ENCODE measurements around the gene ADAMTS18.

Gene ADAMTS18

DNA sequence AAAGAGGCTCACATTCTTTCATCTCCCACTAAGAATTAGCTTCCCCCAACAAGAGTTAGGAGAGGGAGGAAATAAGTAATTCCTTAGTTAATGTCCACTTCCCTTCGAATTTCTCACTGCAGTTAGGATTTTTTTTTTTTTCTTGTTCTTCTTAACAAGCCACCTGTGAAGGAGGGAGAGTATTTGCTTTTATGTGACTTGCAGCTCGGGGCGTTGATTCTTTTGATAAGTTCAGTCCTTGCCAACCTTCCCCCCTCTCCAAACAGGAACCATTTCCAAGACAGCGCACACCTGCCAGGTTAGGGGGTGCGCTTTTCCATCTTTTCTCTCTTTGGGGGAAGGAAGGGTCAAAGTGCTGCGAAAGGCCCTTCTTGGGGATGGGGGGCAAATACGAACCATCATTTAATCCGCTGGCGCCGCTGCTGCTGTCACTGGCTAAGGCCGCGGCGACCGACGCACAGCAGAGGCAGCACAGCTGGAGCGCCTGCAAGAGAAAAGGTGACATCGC, 758 bp downstream of the ADAMTS18 start:
- no peak for DNase-seq

DNA sequence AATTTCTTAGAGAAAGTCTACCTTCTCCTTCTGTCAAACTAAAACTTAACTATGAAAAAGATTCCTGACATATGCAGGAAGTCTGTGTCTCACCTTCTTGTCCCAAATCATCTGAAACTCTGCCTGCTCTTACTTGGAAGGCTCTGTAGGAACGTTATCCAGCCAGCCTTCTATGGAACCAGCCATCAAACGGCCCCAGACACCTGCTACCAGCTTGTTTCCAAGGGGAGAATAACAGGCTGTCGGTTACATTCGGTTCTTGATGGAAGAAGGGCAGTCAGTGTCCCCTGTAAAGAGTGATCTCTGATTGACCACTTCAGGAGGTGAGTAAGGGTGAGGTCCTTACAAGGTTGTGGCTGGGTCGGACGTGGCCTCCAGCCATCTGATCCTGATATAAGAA, 1.7 kb downstream of the ADAMTS18 start:
- no peak for DNase-seq

DNA sequence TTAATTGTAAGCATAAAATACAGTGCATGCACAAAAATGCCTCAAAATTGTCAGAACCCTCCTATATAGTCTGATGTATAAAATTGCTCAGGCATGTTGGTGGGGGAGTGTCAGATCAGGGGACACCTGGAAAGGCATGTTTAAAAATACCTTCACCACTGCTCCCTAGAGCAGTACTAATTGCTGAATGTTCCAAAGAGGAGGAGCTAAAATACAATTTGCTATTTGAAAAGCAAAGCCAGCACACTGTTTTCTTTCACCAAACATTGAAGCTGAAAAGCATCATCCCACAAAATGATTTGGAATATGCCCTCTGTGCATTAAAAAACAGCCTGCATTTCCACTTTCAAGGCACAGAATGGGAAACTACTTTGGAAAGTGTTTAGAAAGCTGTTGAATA, 2.6 kb downstream of the ADAMTS18 start:
- no peak for DNase-seq

GRCh38 chr16:77430787-77431585, 3.8 kb downstream of the ADAMTS18 start:
- DNase-seq = no peak

DNA sequence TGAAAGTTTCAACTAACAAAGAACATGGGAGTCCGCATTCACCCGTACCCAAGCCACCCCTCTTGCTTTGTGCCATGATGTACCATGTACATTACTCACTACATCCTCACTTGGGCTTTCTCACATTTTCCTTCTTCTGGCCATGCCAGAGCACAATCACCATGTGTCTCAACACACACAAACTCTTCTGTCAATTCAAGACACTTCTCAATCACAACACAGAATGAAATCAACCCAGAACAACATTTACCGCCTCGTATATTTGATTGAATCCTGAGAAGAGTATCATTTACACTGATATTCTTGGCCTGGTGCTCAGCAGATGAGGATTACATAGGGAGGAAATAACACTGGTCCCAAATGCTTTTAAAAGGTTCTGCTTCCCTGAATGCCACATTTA, 4.5 kb downstream of the ADAMTS18 start:
- no peak for DNase-seq

- no peak for DNase-seq
Observed at GRCh38 chr16:77424871-77425604, 9.8 kb downstream of the ADAMTS18 start.

DNA sequence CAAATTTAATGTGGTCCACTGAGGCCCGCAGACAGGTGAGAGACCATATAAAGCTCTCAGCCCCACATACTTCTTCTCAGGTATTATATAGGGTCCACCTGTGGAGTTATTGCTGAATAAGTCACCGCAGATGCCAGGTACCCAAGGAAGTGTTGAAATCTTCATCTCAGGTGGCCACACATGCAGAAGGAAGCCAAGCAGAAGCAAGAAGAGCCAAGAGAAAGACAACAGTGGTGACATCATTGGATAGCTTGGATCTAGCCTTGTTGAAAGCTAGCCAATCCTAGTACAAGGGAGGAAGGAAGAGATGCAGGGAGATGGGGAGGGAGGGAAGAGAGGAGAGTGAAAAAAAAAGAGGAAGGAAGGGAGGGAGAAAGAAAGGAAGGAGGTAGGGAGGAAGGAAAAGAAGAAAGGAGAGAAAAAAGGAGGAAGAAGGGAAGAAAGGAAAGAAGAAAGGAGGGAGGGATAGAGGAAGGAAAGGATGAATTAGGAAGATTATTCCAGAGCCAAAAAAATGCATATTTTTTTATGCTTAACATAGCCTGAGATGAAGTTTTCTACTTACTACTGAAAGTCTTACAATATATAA, 12.5 kb downstream of the ADAMTS18 start:
- no peak for DNase-seq

DNA sequence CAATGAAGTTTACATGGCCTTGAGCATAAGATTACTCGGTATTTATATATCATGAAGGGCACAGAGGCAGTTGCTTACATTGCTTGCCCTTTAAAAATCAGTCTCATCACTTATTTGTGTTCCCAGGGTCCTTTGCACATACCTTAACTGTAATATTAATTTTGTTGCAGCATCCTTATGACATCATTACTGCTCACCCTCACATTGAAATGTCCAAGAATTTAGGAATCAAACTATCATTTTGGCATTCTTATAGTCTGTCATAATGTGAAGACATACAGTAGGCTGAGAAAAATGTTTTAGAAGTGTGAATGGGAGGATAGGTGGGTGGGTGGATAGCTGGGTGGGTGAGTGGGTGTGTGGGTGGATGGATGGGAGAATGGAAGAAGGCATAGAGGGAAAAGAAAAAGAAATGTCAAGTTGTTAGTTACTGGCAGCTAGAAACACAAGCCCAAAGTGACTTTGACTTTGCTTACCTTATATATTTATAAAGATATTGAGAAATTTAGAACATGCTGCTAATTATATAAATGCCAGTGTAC, 17.8 kb downstream of the ADAMTS18 start:
- DNase-seq = no peak

DNA sequence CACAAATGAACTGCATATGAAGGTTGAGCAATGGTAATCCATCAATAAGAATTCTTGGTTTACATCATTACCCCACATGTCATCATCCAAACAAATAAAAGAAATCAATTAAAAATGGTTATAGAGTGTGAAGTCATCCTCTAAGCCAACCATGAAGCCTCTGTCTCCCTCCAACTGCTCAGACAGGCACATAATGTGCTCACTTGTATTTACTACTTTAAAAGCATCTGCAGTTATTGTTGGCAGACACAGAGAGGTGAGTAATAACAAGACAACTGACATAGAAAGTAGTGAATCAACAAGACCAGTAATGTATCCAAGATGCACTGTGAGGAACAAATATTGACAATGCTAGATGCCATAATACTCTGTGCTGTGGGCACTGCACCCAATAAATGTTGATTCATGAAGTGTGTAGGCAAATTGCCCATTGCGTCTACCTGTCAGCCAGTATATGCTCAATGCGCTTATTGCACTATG, 20.0 kb downstream of the ADAMTS18 start:
- no peak for DNase-seq

DNA sequence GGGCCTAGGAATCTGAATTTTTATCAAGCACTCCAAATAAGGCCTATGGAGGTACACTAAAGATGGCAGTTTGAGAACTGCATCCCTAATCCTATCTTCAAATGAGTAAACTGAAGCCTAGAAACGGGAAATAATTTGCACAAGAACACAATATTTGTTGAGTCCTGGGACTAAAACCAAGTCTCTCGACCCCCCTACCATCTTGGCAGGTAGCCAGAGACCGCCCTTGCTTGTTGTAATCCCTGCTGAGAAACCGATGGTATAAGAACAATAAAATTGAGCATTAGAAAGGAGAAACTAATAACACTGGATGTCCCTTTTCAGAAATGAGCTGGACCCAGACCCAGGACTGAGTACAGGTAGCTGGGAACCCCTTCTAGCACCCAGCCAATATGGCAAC, 24.4 kb downstream of the ADAMTS18 start:
- DNase-seq = no peak

DNA sequence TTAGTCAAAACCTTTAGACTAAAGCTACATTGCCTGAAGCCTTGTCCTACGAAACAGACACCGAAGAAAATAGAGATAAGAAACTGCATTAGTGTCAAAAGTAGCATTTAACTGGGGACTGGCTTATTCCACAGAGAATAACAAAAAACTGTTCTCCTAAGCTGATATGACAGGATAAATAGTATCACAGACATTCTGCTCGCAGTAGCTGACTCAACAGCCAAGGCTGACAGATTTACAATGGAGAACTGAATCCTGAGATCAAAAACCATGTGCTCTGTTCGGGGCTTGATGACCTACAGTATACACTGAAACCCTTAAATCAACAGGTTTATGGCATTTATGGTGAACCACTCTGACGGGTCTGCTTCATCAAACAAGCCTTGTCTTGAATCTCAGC, 25.5 kb downstream of the ADAMTS18 start:
- DNase-seq = no peak

- no peak for DNase-seq
Observed at GRCh38 chr16:77408607-77409006, 26.2 kb downstream of the ADAMTS18 start.

DNA sequence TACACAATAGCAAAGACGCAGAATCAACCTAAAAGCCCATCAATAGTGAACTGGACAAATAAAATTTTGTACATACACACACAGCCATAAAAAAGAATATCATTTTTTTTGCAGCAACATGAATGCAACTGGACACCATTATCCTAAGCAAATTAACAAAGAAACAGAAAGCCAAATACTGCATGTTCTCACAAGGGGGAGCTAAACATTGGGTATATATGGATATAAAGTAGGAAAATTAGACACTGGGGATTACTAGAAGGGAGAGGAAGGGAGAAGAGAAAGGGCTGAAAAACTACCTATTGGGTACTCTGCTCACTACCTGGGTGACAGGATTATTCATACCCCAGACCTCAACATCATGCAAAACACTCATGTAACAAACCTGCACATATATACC, 28.2 kb downstream of the ADAMTS18 start:
- peak in 1 of 4 experiments; percentile 0 for DNase-seq

- DNase-seq = no peak
Observed at GRCh38 chr16:77404775-77405174, 30.1 kb downstream of the ADAMTS18 start.

- no peak for DNase-seq
Observed at GRCh38 chr16:77403732-77404131, 31.1 kb downstream of the ADAMTS18 start.

DNA sequence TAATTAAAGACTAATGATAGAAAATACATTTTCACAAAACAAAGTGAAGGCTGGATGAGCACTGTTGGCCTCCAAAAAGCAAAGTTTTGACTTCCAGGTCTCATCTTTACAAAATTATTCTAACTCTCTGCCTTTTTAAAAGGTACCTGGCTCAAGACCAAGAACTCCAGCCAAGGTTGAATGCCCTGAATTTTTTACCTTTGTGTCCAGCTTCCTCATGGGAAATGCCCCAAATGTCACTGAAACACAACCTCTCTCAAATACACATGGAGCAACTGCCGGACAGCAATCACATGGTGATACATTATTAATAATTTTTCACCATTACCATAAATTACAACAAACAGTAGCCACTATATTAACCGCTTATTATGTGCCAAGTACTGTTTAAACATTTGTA, 32.2 kb downstream of the ADAMTS18 start:
- no peak for DNase-seq

- DNase-seq = no peak
Observed at GRCh38 chr16:77402118-77402517, 32.7 kb downstream of the ADAMTS18 start.

DNA sequence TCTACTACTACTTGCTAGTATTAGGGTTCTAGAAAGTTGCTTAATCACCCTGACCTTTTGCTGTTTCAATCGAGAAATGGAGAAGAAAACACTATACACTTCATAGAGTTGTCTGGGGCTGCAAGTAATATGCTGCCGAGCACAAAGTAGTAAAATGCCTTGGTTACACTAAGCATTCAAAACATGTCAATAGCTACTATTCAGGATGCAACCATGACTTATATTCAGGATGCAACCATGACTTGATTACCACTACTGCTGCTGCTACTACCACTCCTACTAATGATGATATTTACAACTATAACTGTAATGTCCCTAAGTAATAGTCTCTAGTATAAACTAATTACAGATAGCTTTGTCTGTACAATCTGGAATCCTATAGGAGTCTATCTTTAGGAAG, 35.3 kb downstream of the ADAMTS18 start:
- DNase-seq = no peak

- no peak for DNase-seq
Observed at GRCh38 chr16:77399066-77399465, 35.8 kb downstream of the ADAMTS18 start.

DNA sequence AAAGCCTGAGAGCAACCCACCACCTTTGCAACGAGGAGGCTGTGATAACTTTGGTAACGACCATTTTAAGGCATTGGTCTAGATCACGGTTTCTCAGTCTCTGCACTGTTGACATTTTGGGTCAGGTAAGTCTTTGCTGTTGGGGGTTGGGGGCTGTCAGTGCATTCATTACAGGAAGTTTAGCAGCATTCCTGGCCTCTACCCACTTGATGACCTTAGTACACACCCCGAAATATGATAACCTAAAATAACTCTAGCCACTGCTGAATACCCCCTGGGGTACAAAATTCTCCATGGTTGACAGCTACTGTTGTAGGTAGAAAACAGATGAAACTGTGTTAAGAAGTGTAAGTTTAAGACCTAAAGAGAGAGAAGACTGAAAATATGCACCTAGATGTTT, 36.3 kb downstream of the ADAMTS18 start:
- DNase-seq = no peak

DNA sequence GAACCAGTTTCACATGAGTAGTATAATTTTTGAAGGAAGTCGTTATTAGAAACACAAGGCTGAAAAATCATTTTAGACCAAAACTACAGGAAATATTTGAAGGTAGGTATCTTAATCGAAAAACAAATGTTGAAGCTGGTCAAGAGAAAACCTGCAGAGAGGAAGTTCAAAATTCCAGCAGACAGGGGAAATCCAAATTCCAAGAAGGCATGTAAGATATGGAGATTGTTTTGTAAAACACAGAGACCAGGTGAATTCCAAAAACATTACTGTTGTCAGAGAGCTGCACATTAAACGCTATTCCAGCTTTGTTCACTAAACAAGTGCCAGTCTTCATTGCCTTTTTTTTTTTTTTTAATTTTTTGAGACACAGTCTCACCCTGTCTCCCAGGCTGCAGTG, 38.4 kb downstream of the ADAMTS18 start:
- DNase-seq = no peak

DNA sequence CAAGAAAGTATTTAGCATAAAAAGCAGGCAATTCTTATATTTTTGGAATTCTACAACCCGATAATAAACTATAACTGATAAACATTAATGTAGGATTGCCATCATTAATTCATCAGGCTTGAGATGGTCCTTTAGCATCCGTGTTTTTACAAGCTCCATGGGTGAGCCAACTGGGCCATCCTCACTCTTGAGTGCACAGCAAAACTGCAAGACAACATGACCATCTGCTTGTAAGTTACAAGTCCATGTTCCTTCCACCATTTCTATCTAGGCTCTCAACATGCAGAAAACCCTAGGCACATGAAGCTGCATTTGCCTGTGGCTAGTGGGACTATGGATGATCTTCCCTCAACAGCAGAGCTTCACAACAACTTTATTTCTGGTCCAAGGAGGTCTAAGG, 40.1 kb downstream of the ADAMTS18 start:
- no peak for DNase-seq

GRCh38 chr16:77393955-77394354, 40.9 kb downstream of the ADAMTS18 start:
- no peak for DNase-seq

Data from suppressor macrophage (primary cell).